Cardiac fibroblast (primary cell): ENCODE measurements around the gene GBP6.
A peak's percentile ranks its signal among the peaks of the same experiment; 100 is the strongest.
"Not testable (repeated sequence)": the region's sequence is repeated elsewhere in the genome, so short reads cannot be mapped to it uniquely, and the experiment has no call there.

ENCODE experiments used
- DNase-seq, 2 donors: peaks; one replicate each; pipeline versions ENCODE4 v3.0.0 to v3.0.0-alpha.2; 2010; ENCODE audit warnings: low read depth in 2 of 2
- H3K4me3 ChIP-seq, 2 donors: replicated peaks in 1 of 2; 1 replicate in 1 of 2; 2 replicates in 1 of 2; pipeline ENCODE4 v1.5.1; 2011; ENCODE audit warnings: low read depth in 2 of 2, low read length in 2 of 2, mild to moderate bottlenecking in 2 of 2, moderate library complexity in 1 of 2
- CTCF ChIP-seq: IDR thresholded peaks from one replicate; pipeline ENCODE4 v1.5.1; 2011; ENCODE audit warnings: low read depth, mild to moderate bottlenecking, low read length, inconsistent platforms

GBP6 gene

GRCh38 chr1:89383185-89383584 lies 19.3 kb downstream of the GBP6 start:
- no peak overlapping the region for H3K4me3 ChIP-seq
- DNase-seq = no peak
- TF ChIP-seq CTCF = no peak

GRCh38 chr1:89390707-89391106 lies 26.8 kb downstream of the GBP6 start:
- no peak for TF ChIP-seq CTCF
- H3K4me3 ChIP-seq = no peak overlapping the region
- DNase-seq = no peak

GRCh38 chr1:89391686-89392085 lies 27.8 kb downstream of the GBP6 start:
- no peak for TF ChIP-seq CTCF
- no peak overlapping the region for H3K4me3 ChIP-seq
- no peak for DNase-seq

- TF ChIP-seq CTCF = no peak
- no peak for DNase-seq
These were observed 31.0 kb downstream of the GBP6 start for GRCh38 chr1:89394851-89395250.

GRCh38 chr1:89396902-89397301 lies 33.0 kb downstream of the GBP6 start:
- no peak for DNase-seq
- no peak for TF ChIP-seq CTCF
- no peak overlapping the region for H3K4me3 ChIP-seq

More at GRCh38 chr1:89394851-89395250, 31.0 kb downstream of the GBP6 start:
- H3K4me3 ChIP-seq = no peak overlapping the region

GRCh38 chr1:89405275-89405929 lies 41.5 kb downstream of the GBP6 start:
- no peak overlapping the region for H3K4me3 ChIP-seq
- DNase-seq = no peak
- no peak for TF ChIP-seq CTCF

- DNase-seq = peak; percentile 34 to 49
- TF ChIP-seq CTCF = no peak
- H3K4me3 ChIP-seq = no peak overlapping the region
These were observed 43.5 kb downstream of the GBP6 start for GRCh38 chr1:89407360-89407759.

GRCh38 chr1:89407768-89408167 lies 43.9 kb downstream of the GBP6 start:
- not testable (repeated sequence) for H3K4me3 ChIP-seq, DNase-seq
